Measurements from ENCODE around the gene ETFDH.

DNA sequence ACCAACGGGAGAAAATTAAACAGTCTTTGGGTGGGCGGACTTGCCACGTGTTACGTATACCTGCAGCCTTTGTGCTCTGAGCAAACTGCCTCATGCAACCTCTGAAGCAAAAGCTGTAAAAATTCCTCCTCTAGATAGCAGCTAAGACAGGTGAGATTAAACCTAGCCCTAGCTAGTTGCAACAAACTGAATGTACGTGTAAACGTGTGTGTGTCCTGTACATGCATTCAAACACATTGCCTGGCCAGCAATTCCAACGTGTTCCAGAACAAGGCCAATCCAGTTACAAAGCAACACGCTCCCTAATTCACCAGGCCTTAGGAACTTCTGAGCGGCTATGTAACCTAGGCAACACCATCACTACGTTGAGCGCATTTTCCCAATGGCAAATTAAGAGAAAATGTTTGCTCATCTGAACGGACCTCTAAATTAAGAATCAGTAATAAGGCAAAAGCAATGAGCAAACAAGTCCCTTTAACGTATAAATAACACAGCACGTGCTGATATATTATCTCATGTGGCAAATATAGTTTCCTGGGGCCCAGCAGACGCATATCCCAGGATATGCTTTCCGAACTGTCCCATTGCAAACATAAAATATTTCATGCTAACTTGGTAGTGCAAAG, 50.3 kb downstream of the ETFDH start:
- TF ChIP-seq, protein P1, sequence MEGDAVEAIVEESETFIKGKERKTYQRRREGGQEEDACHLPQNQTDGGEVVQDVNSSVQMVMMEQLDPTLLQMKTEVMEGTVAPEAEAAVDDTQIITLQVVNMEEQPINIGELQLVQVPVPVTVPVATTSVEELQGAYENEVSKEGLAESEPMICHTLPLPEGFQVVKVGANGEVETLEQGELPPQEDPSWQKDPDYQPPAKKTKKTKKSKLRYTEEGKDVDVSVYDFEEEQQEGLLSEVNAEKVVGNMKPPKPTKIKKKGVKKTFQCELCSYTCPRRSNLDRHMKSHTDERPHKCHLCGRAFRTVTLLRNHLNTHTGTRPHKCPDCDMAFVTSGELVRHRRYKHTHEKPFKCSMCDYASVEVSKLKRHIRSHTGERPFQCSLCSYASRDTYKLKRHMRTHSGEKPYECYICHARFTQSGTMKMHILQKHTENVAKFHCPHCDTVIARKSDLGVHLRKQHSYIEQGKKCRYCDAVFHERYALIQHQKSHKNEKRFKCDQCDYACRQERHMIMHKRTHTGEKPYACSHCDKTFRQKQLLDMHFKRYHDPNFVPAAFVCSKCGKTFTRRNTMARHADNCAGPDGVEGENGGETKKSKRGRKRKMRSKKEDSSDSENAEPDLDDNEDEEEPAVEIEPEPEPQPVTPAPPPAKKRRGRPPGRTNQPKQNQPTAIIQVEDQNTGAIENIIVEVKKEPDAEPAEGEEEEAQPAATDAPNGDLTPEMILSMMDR (IDR thresholded peaks at IDR 0.05) = no peak
- TF ChIP-seq POLR2A (IDR thresholded peaks at IDR 0.05) = no peak
